Karpas-422 (cell line): ENCODE results near the gene ANO1. TPM values are rescaled to one million over a fixed set of nuclear protein-coding genes. Genes with fewer than 3 reads are reported as not detected.

Experiments
- DNase-seq: peaks from one replicate; pipeline ENCODE4 v3.0.0-alpha.2; 2015
- H2AFZ ChIP-seq: fragments of 200-600 bp; sonication (generic); 2 replicates; pipeline ENCODE4 v1.6.1; 2014; ENCODE audit warnings: antibody characterized with exemption, low read length, mixed read lengths
- H3K27ac ChIP-seq: fragments of 200-600 bp; sonication (generic); 2 replicates; pipeline ENCODE4 v1.5.1; 2014; ENCODE audit warnings: mild to moderate bottlenecking, low read length, moderate library complexity
- H3K27me3 ChIP-seq: fragments of 200-600 bp; sonication (generic); 2 replicates; pipeline ENCODE4 v1.6.1; 2014; ENCODE audit warnings: low read length, mixed read lengths
- H3K36me3 ChIP-seq: fragments of 200-600 bp; sonication (generic); 2 replicates; pipeline ENCODE4 v1.6.1; 2014; ENCODE audit warnings: low read length, mixed read lengths; ENCODE audit not compliant: insufficient read depth
- H3K4me1 ChIP-seq: fragments of 200-600 bp; sonication (generic); 2 replicates; pipeline ENCODE4 v1.6.1; 2014; ENCODE audit warnings: mild to moderate bottlenecking, low read length, mixed read lengths
- H3K4me2 ChIP-seq: fragments of 200-600 bp; sonication (generic); 2 replicates; pipeline ENCODE4 v1.6.1; 2014; ENCODE audit warnings: low read length, low read depth, mild to moderate bottlenecking; ENCODE audit not compliant: poor library complexity, severe bottlenecking
- H3K4me3 ChIP-seq: fragments of 200-600 bp; sonication (generic); 2 replicates; pipeline ENCODE4 v1.5.1; 2014; ENCODE audit warnings: mild to moderate bottlenecking, antibody characterized with exemption, low read length, mixed read lengths
- H3K79me2 ChIP-seq: fragments of 200-600 bp; sonication (generic); 2 replicates; pipeline ENCODE4 v1.6.1; 2014; ENCODE audit warnings: mild to moderate bottlenecking, low read length, mixed read lengths
- H3K9ac ChIP-seq: fragments of 200-600 bp; sonication (generic); 2 replicates; pipeline ENCODE4 v1.6.0; 2014; ENCODE audit warnings: low read length
- H3K9me2 ChIP-seq: fragments of 200-600 bp; sonication (generic), shearing (Covaris generic); replicated peaks from 2 replicates; pipeline ENCODE4 v1.6.0; 2014; ENCODE audit warnings: mild to moderate bottlenecking, low read length, moderate library complexity; ENCODE audit not compliant: insufficient read depth
- H3K9me3 ChIP-seq: fragments of 300-700, 200-600 bp; sonication (generic); 2 replicates; pipeline ENCODE4 v1.6.1; 2014; ENCODE audit warnings: low read length, mixed read lengths
- H4K20me1 ChIP-seq: fragments of 200-600 bp; sonication (generic); 2 replicates; pipeline ENCODE4 v1.6.1; 2014; ENCODE audit warnings: mild to moderate bottlenecking, antibody characterized with exemption, low read length, low read depth; ENCODE audit not compliant: insufficient read depth
- total RNA-seq: library from RNA; depleted of rRNA; stranded (reverse); fragments of >200 nt; shearing (Covaris generic); gene quantifications from 2 replicates; pipeline ENCODE4 v1.2.3, GENCODE V29; 2014; ENCODE audit warnings: low replicate concordance

The ANO1 gene
- total RNA-seq, 1 experiment from 2014 or later, result not detected

DNA sequence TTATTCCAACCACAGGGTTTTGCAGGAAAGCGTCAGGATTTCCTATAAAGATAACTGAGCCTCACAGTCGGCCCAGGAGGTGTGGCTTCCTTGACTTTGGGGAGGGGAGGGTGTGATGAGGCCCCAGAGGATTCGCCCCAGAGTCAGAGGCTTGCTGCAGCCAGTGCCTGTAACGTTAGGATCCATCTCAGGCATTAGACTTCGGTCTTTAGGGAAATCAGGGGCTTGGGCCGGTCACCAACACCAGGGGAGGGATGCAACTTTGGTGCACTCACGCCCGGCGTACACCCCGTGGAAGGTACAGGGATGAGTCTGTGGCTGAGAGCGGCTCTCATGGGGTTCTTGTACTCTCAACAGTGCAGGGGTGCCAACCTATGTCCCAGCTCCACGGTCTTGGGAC is 5.7 kb upstream of the ANO1 start:
- Histone ChIP-seq H3K27ac (no peak overlapping the region), H3K4me2 (no peak overlapping the region), H3K4me1 (no peaks in the 10 kb centered on the region), H3K27me3 (no peaks in the 10 kb centered on the region), H2AFZ (no peak overlapping the region), H4K20me1 (no peaks in the 10 kb centered on the region), H3K9me2 (no peaks in the 10 kb centered on the region), H3K4me3 (no peak overlapping the region), H3K36me3 (no peaks in the 10 kb centered on the region), H3K9ac (no peak overlapping the region), H3K79me2 (no peaks in the 10 kb centered on the region), H3K9me3 (no peaks in the 10 kb centered on the region)
- no peak for DNase-seq

DNA sequence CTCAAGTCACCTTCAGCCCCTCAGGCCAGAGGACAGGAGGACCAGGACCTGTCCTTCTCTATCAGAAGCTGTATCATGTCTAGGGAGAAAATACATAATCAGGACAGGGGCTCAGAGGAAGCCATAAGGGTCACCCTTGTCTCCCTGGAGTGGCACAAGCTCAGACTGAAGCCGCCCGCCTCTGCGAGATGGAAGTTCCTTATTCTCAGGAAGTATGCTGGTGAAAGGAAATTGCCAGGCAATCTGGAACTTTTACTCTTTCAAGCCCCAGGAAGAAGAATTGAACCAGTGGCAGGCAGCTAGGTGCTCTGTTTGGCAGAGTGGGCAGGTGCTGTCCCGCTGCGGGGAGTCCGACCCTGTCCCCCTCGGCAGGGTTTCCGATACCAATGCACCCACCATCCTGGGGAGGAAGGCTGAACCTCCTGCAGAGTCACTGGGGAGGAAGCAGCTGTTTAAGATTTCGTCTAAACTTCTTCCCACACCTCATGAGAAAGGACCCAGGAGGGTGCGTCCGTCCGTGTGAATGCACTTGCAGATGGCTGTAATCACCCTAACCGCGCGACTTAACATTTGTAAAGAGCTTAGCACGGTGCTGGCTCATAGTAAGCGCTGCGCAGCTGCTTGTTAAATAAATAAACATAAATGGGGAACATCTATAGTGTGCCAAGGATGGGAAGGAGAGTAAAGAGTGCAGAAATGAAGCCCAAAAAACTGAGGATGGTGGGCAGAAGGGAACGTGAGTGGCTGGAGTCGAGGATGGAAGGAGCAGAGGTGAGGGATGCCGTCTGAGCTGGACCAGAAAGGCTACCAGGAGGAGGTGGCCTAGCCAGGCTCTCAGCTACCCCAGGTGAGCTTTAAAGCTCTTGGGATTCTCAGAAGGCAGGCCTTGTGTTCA is 5.0 kb upstream of the ANO1 start:
- Histone ChIP-seq H3K4me3 (no peak overlapping the region), H3K27me3 (no peaks in the 10 kb centered on the region), H3K27ac (no peak overlapping the region), H3K9ac (no peak overlapping the region), H3K4me2 (no peak overlapping the region), H3K36me3 (no peaks in the 10 kb centered on the region), H3K9me3 (no peaks in the 10 kb centered on the region), H3K79me2 (no peaks in the 10 kb centered on the region), H3K4me1 (no peaks in the 10 kb centered on the region), H2AFZ (no peak overlapping the region), H4K20me1 (no peaks in the 10 kb centered on the region), H3K9me2 (no peaks in the 10 kb centered on the region)
- DNase-seq, result no peak

- Histone ChIP-seq H3K4me2 (no peak overlapping the region), H3K36me3 (no peaks in the 10 kb centered on the region), H4K20me1 (no peaks in the 10 kb centered on the region), H3K9ac (no peak overlapping the region), H3K4me3 (no peak overlapping the region), H3K79me2 (no peaks in the 10 kb centered on the region), H3K9me3 (no peaks in the 10 kb centered on the region), H3K27me3 (no peaks in the 10 kb centered on the region), H3K9me2 (no peaks in the 10 kb centered on the region), H2AFZ (no peak overlapping the region), H3K4me1 (no peaks in the 10 kb centered on the region), H3K27ac (no peak overlapping the region)
- DNase-seq, result no peak
Observed at GRCh38 chr11:70073871-70074371, 4.2 kb upstream of the ANO1 start.

DNA sequence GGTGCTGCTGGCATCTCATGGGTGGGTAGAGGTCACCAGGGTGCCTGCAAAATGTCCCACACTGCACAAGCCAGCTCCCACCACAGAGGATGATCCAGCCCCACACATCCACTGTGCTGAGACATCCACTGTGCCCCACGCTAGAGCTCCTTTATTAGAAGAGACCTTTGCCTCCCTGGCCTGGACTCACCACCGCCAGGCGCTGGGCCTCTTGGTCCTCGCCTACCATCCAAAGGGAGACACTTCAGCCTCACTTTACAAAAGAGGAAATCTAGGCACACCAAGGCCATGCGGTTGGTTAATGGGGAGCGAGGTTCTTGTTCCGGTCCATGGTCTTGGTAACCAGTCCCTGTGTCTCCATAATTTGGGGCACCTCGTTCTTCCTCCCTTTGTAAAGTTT is 3.4 kb upstream of the ANO1 start:
- Histone ChIP-seq H3K79me2 (no peaks in the 10 kb centered on the region), H4K20me1 (no peaks in the 10 kb centered on the region), H3K9me3 (no peaks in the 10 kb centered on the region), H2AFZ (no peak overlapping the region), H3K27me3 (no peaks in the 10 kb centered on the region), H3K9me2 (no peaks in the 10 kb centered on the region), H3K4me2 (no peak overlapping the region), H3K4me1 (no peaks in the 10 kb centered on the region), H3K9ac (no peak overlapping the region), H3K27ac (no peak overlapping the region), H3K4me3 (no peak overlapping the region), H3K36me3 (no peaks in the 10 kb centered on the region)
- no peak for DNase-seq

DNA sequence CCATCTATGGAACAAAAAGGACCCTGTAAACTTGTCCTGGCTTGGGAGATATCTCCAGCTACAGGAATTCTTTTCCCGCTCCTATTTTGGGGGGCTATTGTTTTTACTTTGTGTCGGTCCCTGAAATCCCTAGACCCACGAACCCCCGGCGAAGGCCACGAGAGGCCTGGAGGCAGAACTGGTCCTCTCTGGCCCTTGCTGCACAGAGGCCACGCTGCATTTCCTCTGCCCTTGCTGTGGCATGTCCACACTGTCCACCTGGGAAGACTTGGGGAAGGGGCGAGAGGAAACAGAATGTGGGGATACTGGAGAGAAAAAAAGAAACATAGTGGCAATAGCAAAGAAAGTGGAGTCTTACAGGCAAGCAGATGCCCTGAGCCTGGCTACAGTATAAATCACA is 2.3 kb upstream of the ANO1 start:
- Histone ChIP-seq H3K9ac (no peak overlapping the region), H3K79me2 (no peaks in the 10 kb centered on the region), H3K27ac (no peak overlapping the region), H3K27me3 (no peaks in the 10 kb centered on the region), H3K9me2 (no peaks in the 10 kb centered on the region), H3K4me1 (no peaks in the 10 kb centered on the region), H4K20me1 (no peaks in the 10 kb centered on the region), H2AFZ (no peak overlapping the region), H3K36me3 (no peaks in the 10 kb centered on the region), H3K9me3 (no peaks in the 10 kb centered on the region), H3K4me2 (no peak overlapping the region), H3K4me3 (no peak overlapping the region)
- no peak for DNase-seq

DNA sequence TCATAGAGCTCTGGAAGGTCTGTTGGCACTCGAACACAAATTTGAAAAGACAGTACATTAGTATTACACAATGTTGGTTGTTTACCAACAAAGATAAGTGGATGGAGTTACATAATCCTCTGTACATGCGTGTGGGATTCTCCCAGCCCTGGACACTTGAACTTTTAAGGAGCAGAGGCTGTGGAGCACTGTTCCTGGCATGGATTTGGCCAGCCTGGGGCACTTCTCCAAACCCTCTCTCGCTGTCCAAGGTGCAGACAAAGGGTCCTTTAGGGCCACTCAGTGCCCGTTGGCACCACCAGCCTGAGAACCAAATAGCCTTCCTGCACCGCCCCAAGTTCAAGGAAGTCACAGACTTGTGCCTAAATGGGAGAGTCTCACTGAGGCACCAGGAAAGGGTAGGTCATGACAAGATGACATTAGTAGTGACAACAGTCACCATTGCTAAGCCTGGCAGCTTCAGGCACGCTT is 1.6 kb upstream of the ANO1 start:
- H3K4me3 ChIP-seq, result no peak overlapping the region
- no peak overlapping the region for H3K27ac ChIP-seq
- no peaks in the 10 kb centered on the region for H3K36me3 ChIP-seq
- DNase-seq, result no peak
- no peaks in the 10 kb centered on the region for H3K9me3 ChIP-seq
- H3K4me2 ChIP-seq, result no peak overlapping the region
- H3K9me2 ChIP-seq, result no peaks in the 10 kb centered on the region
- H2AFZ ChIP-seq, result no peak overlapping the region
- no peaks in the 10 kb centered on the region for H4K20me1 ChIP-seq
- no peaks in the 10 kb centered on the region for H3K27me3 ChIP-seq
- H3K79me2 ChIP-seq, result no peaks in the 10 kb centered on the region
- no peak overlapping the region for H3K9ac ChIP-seq
- H3K4me1 ChIP-seq, result no peaks in the 10 kb centered on the region

DNA sequence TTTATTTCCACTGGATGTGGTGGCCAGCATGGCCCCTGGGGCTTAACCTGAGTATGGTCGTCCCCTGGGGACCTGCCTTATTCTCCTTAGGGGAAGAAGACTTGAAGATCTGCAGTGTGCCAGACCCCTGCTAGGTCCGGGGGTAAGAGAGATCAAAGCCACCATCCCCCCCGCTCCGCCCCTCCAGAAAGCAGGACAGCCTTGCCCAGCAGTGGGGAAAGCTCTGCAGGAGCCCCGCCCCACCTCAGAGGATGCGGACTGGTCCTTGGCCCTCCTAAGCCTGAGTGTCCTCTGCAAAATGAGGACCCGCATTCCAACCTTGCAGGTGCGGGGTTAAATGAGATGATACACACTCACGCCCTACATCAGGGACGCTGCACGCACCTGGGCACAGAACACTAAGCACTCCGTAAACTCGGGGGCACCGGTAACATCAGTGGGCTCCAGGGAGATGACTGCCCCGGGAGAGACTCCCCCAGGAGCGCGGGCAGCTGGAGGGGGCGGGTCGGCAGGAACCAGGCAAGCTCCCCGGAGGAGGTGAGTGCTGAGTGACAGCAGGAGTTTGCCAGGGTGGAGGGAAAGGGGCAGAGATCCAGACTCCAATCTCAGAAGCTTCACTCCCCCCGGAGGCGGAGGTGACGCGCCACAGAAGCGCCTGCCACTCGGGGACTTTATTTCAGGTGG is 564 bp upstream of the ANO1 start:
- no peaks in the 10 kb centered on the region for H4K20me1 ChIP-seq
- no peaks in the 10 kb centered on the region for H3K27me3 ChIP-seq
- H3K79me2 ChIP-seq, result no peaks in the 10 kb centered on the region
- H3K27ac ChIP-seq, result no peak overlapping the region
- H2AFZ ChIP-seq, result no peak overlapping the region
- no peaks in the 10 kb centered on the region for H3K9me2 ChIP-seq
- no peaks in the 10 kb centered on the region for H3K36me3 ChIP-seq
- H3K4me1 ChIP-seq, result no peaks in the 10 kb centered on the region
- DNase-seq, result no peak
- no peak overlapping the region for H3K4me2 ChIP-seq
- no peaks in the 10 kb centered on the region for H3K9me3 ChIP-seq
- no peak overlapping the region for H3K4me3 ChIP-seq
- H3K9ac ChIP-seq, result no peak overlapping the region

GRCh38 chr11:70078781-70079616 is 882 bp downstream of the ANO1 start:
- Histone ChIP-seq H3K9me3 (no peaks in the 10 kb centered on the region), H3K4me1 (no peaks in the 10 kb centered on the region), H3K4me2 (no peak overlapping the region), H3K4me3 (no peak overlapping the region), H2AFZ (no peak overlapping the region), H4K20me1 (no peaks in the 10 kb centered on the region), H3K9ac (no peak overlapping the region), H3K27ac (no peak overlapping the region), H3K9me2 (no peaks in the 10 kb centered on the region), H3K36me3 (no peaks in the 10 kb centered on the region), H3K79me2 (no peaks in the 10 kb centered on the region), H3K27me3 (no peaks in the 10 kb centered on the region)
- DNase-seq, result no peak
